ENCODE results near the gene PGM3.

Gene PGM3

GRCh38 chr6:83185096-83185495 is 8.0 kb downstream of the PGM3 start:
- DNase-seq (ENCODE audit: insufficient read length, low spot score) (no peak), FAIRE-seq (no peak)

DNA sequence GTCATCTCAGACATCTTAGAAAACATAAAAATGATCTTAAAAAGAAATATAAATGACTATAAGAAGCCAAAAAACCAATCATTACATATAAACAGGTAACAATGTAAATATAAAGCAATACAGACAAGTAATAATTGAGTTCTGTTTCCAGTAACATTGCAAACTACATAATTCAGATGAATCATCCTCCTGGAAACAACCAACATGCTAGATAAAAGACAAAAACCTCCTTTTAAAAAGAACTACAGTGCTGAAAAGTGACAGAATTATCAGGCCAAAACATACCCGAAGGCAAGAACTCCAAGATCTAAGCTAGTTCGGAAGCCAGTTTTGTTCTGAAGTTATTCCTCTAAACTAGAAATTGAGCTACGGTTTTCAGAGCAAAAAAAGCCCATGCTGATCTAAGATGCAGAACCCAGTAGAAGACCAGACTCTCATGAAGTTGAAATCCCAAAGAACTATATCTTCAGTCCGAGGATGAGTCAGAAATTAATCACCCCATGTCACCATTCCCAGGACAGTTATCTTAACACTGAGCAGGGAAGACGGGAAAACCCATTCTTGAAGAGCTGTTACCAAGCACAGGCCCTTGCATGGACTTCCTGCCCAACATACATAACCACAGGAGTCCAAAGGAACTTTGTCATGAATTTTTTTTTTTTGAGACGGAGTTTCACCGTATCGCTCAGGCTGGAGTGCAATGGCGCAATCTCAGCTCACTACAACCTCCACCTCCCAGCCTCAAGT is 9.8 kb downstream of the PGM3 start:
- FAIRE-seq (no peak), DNase-seq (ENCODE audit: insufficient read length, low spot score) (no peak)

DNA sequence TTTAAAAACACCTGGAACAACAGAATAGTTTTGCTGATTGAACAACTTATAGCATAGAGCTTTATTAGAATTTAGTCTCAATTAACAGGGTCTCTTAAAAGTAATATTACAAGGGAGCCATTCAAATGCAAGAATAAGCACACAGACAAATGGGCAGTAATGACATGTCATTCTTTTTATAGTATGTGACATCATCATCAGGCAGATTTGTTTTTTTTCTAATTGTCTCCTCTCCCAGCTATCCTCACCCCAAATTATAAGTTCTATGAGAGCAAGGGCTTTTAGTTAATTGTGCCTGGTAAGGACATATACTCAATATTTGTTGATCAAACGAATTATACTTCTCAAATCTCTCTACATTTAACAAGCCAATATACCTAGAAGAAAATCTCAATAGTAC is 11.0 kb downstream of the PGM3 start:
- DNase-seq (ENCODE audit: insufficient read length, low spot score) (no peak), FAIRE-seq (no peak)

DNA sequence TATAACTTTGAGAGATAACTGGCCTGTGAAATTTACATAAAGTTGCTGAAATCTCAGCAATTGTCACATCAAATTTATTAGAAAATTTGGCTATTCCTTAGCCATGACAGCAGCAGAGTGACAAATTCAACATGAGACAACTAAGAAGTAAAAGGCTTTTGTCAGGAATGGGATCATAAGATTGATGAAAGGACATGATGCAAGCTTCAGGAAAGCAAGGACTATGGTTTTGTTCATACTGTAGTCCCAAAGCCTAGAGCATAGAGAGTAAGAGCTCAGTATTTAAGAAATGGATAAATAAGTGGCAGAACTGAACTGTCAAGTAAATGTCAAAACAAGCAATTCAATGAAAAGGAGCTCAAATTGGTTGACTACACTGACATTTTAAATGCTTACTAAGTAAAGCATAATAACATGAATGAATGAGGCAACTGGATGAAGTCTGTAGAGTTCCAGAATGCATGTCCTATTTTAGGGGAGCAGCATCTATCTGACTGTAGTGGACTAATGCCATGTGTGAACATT is 12.6 kb downstream of the PGM3 start:
- FAIRE-seq (no peak), DNase-seq (ENCODE audit: insufficient read length, low spot score) (no peak)

GRCh38 chr6:83176246-83176645 is 16.8 kb downstream of the PGM3 start:
- DNase-seq (ENCODE audit: insufficient read length, low spot score) = no peak
- no peak for FAIRE-seq

GRCh38 chr6:83169511-83169910 is 23.6 kb downstream of the PGM3 start:
- DNase-seq (ENCODE audit: insufficient read length, low spot score) (no peak), FAIRE-seq (no peak)

- FAIRE-seq (no peak), DNase-seq (ENCODE audit: insufficient read length, low spot score) (no peak)
Observed at GRCh38 chr6:83169106-83169505, 24.0 kb downstream of the PGM3 start.

DNA sequence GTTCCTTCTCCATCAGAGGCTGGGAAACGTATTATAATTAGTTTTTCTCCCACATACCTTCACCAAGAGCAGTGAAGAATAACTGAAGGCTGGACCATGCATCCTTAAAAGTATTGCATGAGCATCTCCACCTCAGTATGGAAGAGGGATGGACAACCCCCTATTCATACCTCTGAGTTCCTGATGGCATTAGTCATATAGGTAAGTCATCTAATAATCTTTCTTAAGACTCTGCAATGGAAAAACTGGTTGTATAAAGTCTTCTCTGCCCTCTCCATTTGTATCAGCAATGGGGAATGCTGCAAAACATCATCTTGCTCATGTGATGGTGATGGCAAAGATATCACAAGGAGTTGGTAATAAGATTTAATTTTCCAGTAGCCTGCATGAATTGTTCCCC is 24.5 kb downstream of the PGM3 start:
- FAIRE-seq (no peak), DNase-seq (ENCODE audit: insufficient read length, low spot score) (no peak)

GRCh38 chr6:83167726-83168278 is 25.3 kb downstream of the PGM3 start:
- FAIRE-seq (no peak), DNase-seq (ENCODE audit: insufficient read length, low spot score) (no peak)

GRCh38 chr6:83160167-83160566 is 32.9 kb downstream of the PGM3 start:
- FAIRE-seq = no peak
- DNase-seq (ENCODE audit: insufficient read length, low spot score) = no peak

DNA sequence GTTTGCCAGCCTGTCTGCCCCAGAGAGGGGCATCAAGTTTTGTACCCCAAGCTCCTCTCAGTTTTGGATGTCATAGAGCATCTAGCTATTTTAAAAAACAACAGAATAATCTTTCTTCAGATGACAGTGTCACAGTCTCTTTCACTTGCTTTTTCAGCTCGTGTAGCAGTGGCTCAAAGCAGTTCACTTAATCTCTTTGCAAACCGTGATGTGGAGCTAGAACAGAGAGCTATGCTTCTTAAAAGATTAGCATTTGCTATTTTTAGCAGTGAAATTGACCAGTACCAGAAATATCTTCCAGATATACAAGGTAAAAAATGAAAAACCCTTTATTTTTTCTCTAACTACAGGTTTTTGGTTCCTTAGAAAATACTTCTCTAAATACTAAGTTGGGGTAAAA is 37.3 kb downstream of the PGM3 start:
- DNase-seq (ENCODE audit: insufficient read length, low spot score) (no peak), FAIRE-seq (no peak)

DNA sequence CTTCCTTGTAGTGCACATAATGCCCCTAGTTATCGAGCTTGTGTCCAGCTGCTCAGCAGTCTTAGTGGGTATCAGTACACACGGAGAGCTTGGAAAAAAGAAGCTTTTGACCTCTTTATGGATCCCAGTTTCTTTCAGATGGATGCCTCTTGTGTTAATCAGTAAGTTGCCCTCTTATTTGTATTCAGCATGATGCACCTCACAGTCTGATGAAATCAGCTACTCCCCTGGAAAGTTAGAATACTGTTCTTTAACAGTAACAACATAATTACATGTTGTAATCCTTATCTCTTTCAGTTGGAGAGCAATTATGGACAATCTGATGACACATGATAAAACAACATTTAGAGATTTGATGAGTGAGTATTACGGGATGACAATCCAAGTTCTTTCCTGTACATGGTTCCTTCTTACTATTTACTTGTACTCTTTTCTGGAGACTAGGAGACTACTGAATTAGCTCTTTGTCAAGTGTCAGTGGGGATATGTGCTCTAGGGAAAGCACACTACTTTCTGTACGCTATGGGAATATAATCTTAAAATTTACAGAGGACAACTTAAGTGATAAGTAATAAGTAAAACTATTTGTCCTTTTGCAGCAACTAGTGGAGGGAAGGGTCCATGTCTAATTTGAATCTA is 39.1 kb downstream of the PGM3 start:
- FAIRE-seq (no peak), DNase-seq (ENCODE audit: insufficient read length, low spot score) (no peak)

- DNase-seq (ENCODE audit: insufficient read length, low spot score) (no peak), FAIRE-seq (no peak)
Observed at GRCh38 chr6:83152913-83153312, 40.2 kb downstream of the PGM3 start.

GRCh38 chr6:83151114-83151513 is 42.0 kb downstream of the PGM3 start:
- no peak for DNase-seq (ENCODE audit: insufficient read length, low spot score)
- FAIRE-seq = no peak

DNA sequence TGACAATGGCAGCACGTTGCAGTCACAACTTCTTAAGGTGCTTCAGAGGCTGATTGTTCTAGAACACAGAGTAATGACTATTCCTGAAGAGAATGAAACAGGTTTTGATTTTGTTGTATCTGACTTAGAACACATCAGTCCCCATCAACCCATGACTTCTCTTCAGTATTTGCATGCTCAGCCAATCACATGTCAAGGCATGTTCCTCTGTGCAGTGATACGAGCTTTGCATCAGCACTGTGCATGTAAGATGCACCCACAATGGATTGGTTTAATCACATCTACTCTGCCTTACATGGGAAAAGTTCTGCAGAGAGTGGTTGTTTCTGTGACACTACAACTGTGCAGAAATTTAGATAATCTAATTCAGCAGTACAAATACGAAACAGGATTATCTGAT is 54.3 kb downstream of the PGM3 start:
- no peak for FAIRE-seq
- DNase-seq (ENCODE audit: insufficient read length, low spot score) = no peak

DNA sequence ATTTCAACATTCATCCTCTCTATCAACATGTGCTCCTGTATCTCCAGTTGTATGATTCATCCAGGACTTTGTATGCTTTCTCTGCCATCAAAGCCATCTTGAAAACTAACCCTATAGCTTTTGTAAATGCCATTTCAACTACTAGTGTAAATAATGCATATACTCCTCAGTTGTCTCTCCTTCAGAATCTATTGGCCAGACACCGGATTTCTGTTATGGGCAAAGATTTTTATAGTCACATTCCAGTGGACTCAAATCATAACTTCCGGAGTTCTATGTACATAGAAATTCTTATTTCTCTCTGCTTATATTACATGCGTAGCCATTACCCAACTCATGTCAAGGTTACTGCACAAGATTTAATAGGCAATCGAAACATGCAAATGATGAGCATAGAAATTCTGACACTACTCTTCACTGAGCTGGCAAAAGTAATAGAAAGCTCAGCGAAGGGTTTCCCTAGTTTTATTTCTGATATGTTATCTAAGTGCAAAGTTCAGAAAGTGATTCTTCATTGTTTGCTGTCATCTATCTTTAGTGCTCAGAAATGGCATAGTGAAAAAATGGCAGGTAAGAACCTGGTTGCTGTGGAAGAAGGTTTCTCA is 54.8 kb downstream of the PGM3 start:
- FAIRE-seq (no peak), DNase-seq (ENCODE audit: insufficient read length, low spot score) (no peak)

GRCh38 chr6:83132121-83132520 is 60.9 kb downstream of the PGM3 start:
- DNase-seq (ENCODE audit: insufficient read length, low spot score) (no peak), FAIRE-seq (no peak)

GRCh38 chr6:83127976-83128375 is 65.1 kb downstream of the PGM3 start:
- FAIRE-seq = no peak
- DNase-seq (ENCODE audit: insufficient read length, low spot score) = no peak

GRCh38 chr6:83127258-83127657 is 65.8 kb downstream of the PGM3 start:
- DNase-seq (ENCODE audit: insufficient read length, low spot score) = no peak
- no peak for FAIRE-seq

- DNase-seq (ENCODE audit: insufficient read length, low spot score) (no peak), FAIRE-seq (no peak)
Observed at GRCh38 chr6:83126807-83127206, 66.3 kb downstream of the PGM3 start.

DNA sequence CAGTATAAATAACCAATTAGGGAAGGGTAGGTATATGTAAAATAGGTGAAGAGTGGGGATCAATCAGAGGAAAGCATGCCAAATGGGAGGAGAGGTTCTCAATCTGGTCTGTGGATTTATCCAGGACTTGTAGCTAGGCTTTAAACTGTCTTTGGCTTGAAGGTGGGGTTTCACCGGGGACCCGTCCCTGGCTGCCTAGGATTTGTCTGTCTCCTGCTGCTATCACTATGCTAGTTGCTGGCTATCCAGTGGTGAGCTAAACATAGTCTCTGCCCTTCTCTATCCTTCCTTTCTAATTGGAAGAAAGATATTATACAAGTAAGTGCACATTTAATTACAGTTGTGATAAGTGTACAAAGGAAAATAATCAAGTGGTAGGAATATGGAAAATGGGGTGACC is 66.8 kb downstream of the PGM3 start:
- FAIRE-seq (no peak), DNase-seq (ENCODE audit: insufficient read length, low spot score) (no peak)

GRCh38 chr6:83125425-83125824 is 67.6 kb downstream of the PGM3 start:
- no peak for DNase-seq (ENCODE audit: insufficient read length, low spot score)
- no peak for FAIRE-seq

Measured in GM19239 (cell line).